Esophagus muscularis mucosa (tissue), 3 donors: ENCODE results near the gene AUTS2.

Experiments used
- CTCF ChIP-seq, 3 experiments: fragments of 200-600 bp in 2 of 3; fragments of 450-650 bp in 1 of 3; sonication (generic) in 2 of 3; IDR thresholded peaks; one replicate each; pipeline ENCODE4 v1.5.1; 2017 to 2019; ENCODE audit warnings: antibody characterized with exemption in 3 of 3, mild to moderate bottlenecking in 2 of 3, moderate library complexity in 1 of 3
- POLR2A ChIP-seq: fragments of 450-650 bp; IDR thresholded peaks from one replicate; pipeline ENCODE4 v1.6.1; 2017; ENCODE audit warnings: antibody characterized with exemption, moderate library complexity, mild to moderate bottlenecking, low read depth
- POLR2AphosphoS5 ChIP-seq, 2 donors: sonication (generic); formaldehyde crosslinking; IDR thresholded peaks; one replicate each; pipeline ENCODE4 v1.6.1; 2017; ENCODE audit warnings: antibody characterized with exemption in 2 of 2

- TF ChIP-seq POLR2A (no peak), CTCF (IDR thresholded peaks at IDR 0.05) (no peak), POLR2AphosphoS5 (IDR thresholded peaks at IDR 0.05) (no peak)
Observed at GRCh38 chr7:70135656-70136055, 537.4 kb downstream of the AUTS2 start.
